CD4-positive, alpha-beta T cell treated with Interleukin-10 for 1 hour (primary cell): ENCODE results near the gene ARNT2.
"Not testable (repeated sequence)": the region's sequence is repeated elsewhere in the genome, so short reads cannot be mapped to it uniquely, and the experiment has no call there.

Experiments
- DNase-seq: peaks from one replicate; pipeline ENCODE4 v3.0.0-alpha.2; 2020

ARNT2 gene

DNA sequence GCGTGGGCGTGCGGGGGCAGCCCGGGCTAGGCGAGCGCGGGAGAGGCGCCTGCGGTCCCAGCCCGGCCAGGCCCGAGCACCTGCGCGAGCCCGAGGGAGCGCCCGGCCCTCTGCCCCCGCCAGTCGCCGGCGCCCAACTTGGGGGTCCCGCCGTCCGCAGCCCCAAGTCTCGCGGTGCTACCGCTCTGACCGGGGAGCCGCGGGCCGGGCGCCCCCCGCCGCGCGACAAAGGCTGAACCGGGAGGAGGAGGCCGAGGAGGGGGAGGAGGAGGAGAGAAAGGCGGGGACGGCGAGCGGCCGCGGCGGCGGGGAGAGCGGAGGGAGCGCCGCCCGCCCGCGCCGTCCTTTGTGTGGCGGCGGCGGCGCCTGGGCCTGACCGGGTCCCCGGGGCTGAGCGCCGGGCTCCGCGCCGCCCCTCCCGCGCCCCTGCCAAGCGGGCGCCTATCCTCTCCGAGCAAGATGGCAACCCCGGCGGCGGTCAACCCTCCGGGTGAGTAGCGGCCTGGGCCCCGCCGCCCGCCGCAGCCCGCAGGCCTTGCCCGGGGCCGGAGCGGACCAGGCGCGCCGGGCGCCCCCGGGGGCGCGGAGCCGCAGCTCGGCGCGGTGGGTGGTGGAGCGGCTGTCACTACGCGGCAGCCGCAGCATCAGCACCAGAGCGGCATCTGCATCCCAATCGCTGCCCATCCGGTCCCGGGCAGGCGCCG is at the start of gene ARNT2:
TSS of gene ARNT2 (plus strand) at position 326 of the 704 bp plus-strand sequence. CDS start at position 460, 134 bp downstream.
- no peak for DNase-seq

- DNase-seq, result no peak
Measured at GRCh38 chr15:80367094-80367493, 37.1 kb upstream of the ARNT2 start.

- no peak for DNase-seq
Measured at GRCh38 chr15:80367661-80368060, 36.5 kb upstream of the ARNT2 start.

DNA sequence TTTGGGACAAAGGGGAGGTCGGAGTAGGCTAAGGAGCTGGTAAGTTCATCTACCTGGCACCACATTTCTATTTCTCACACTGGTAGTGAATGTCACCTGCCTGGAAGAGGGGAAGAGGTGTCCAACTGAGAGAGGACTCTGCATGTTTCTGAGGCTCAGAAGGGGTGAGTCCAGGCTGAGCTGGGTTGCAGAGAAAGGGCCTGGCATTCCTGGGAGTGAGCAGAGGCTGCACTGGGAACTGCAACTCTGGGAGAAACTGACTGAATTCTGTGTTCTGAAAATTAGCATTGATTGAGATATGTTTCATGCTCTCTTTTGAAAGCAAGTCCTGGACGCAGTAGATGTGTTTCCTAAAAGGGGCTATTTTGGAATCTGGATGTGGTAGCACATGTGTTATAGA is 32.3 kb upstream of the ARNT2 start:
- no peak for DNase-seq

GRCh38 chr15:80374441-80374840 is 29.7 kb upstream of the ARNT2 start:
- no peak for DNase-seq

- no peak for DNase-seq
Measured at GRCh38 chr15:80375968-80376891, 28.0 kb upstream of the ARNT2 start.

- DNase-seq, result no peak
Measured at GRCh38 chr15:80379693-80380092, 24.5 kb upstream of the ARNT2 start.

GRCh38 chr15:80380154-80380553 is 24.0 kb upstream of the ARNT2 start:
- DNase-seq, result no peak

- DNase-seq, result no peak
Measured at GRCh38 chr15:80382285-80382684, 21.9 kb upstream of the ARNT2 start.

DNA sequence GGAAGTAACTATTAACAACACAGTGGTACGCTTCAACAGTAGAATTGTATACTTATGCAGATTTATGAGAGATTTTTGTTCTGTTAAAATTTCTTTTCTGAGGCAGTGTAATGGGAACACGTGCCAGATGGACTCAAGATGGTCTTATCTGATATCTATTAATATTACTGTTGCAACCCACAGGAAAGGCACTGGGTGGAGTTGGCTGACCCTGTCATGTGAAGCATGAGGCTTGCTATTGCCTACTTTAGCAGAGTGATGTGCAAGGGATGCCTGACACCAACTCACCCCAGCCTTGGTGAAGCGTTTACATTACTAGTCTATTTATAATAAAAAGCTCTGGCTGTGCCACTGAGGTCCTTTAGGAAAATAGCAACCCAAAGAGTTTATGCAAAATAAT is 19.8 kb upstream of the ARNT2 start:
- DNase-seq, result no peak

DNA sequence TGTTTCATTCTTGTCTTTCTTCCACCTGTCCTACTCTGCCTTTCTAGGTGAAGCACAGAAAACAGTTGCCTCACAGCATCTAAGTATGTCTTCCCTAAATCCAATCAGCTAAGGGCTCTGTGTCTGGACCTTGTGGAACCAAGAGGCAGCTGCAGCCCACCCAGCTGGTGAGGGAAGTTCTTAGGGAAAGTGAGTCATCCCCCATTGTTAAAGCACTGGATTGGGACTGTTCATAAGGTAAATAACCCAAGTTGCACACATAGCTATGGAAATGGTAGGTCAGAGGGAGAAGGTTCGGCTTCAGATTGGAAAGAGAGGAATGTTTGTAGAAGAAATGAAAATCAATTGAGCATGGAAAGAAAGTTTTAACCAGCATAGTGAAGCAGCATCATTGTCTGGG is 18.0 kb upstream of the ARNT2 start:
- DNase-seq, result no peak

DNA sequence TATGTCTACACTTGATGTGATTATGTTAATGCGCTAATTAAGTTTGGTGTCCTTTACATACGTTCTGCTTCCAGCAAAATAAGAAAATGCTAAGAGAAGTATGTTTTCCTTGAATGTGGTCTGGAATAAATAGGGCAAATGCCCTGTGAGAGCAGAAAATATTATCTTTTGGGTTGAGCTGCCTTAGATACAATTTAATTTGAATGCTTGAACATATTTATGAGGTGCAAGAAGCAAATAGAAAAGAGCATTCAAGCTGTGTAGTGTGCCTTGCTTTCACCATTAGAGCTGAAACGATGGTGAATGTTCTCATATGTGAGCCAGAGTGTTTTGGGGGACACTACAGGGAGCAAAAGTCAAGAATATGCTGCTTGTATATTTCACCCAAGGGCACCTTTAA is 15.9 kb upstream of the ARNT2 start:
- no peak for DNase-seq

DNA sequence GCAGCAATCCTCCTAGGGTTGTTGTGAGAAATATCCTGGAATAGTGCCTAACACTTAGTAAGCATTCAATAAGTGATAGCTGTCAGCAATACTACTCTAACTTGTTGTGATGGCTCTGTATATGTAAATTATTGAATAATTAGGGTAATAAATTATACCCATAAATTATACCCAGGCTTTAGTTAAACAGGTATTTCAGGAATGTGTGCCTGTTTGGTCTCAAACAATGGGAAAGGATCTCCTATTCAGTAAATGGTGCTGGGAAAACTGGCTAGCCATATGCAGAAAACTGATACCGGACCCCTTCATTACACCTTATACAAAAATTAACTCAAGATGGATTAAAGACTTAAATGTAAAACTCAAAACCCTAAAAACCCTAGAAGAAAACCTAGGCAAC is 14.8 kb upstream of the ARNT2 start:
- DNase-seq, result no peak

GRCh38 chr15:80390942-80391341 is 13.2 kb upstream of the ARNT2 start:
- DNase-seq, result not testable (repeated sequence)

DNA sequence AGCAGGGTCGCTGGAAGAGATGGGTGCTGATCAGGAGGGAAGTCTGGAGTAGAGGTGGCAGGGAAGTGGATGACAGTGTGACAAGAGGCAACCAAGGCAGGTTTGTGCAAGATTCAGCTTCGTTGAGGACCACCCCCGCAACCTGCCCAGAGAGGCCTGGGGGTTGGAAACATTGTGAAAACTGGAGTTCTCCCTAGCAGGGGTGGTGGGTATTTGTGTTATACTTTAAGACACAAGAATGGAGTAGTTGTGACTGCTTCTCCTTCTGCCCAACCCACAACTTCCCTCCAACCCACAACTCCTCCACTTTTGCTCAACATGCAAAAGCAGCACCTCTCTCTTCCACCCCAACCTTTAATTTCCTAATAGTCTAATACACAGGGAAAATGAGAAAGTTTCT is 8.6 kb upstream of the ARNT2 start:
- no peak for DNase-seq

GRCh38 chr15:80396096-80396495 is 8.1 kb upstream of the ARNT2 start:
- no peak for DNase-seq

DNA sequence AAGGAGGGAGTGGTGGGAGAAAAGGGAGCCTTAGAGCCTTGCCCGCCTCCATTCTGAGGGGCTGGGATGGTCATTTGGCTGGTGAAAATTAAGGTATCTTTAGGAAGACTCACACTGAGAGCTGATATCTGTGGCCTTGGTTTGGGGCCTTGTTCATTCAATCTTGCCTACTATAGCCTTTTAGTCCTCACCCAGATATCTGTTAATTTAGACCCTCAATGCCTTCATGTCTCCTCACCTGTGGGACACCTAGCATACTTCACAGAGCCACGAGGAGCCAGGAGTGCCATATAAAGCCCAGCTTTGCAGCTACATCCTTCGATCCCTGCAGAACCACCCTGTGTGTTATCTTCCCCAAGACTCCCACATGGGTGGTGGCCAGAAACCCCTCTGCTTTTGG is 4.7 kb upstream of the ARNT2 start:
- no peak for DNase-seq

DNA sequence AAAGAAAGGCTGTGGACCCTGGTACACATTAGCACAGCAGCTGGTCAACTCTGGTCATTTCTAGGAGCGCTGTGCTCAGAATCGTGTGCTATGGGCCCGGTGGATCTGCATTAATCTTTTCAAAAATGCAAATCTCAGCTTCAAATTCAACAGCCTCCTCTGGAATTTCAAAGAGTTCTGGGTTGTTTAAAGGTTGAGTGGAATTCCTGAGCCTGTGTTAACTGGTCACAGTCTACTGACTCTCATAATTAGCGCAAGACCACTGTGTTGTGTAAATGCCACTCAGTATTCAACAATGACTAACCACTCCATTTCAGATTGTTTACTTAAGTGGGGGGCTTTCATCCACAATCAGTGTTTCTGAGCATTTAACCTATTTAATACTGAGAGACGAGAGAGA is 2.7 kb upstream of the ARNT2 start:
- no peak for DNase-seq

DNA sequence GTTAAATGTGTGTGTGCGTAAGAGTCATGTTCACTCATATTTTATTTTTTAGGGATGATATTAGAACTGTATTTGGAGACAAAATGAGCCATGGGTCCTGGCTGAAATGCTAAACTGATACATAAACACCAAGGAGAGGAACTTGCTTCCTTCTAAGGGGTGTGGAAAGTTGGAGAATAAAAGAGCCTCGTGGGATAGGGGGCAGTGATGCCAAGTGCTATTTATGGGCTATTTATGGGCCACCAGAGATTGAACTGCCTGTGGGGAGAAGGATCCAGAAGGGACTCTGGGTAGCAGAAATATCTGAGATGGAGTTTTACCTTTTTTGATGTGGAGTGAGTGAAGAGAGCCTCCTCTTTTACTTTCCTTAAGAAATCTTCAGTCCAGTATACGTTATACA is 1.8 kb upstream of the ARNT2 start:
- DNase-seq, result no peak

GRCh38 chr15:80403712-80404056 is 498 bp upstream of the ARNT2 start:
- DNase-seq, result no peak

GRCh38 chr15:80404761-80405553 is 775 bp downstream of the ARNT2 start:
- DNase-seq, result no peak

DNA sequence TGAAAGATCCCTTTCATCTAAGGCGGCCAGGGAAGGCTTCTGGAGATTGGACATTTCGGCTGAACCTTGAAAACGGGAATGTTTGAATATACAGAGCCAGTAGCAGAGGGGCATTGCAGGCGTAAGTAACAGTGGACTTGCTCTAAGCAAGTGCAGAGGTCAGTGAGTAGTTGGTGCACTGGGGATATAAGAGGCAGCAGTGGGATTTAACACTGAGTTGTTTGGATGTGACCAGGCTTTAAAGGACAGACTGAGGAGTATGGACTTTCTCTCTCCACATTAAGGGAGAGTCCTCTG is 1.3 kb downstream of the ARNT2 start:
- no peak for DNase-seq

GRCh38 chr15:80405970-80406369 is 1.8 kb downstream of the ARNT2 start:
- DNase-seq, result no peak

DNA sequence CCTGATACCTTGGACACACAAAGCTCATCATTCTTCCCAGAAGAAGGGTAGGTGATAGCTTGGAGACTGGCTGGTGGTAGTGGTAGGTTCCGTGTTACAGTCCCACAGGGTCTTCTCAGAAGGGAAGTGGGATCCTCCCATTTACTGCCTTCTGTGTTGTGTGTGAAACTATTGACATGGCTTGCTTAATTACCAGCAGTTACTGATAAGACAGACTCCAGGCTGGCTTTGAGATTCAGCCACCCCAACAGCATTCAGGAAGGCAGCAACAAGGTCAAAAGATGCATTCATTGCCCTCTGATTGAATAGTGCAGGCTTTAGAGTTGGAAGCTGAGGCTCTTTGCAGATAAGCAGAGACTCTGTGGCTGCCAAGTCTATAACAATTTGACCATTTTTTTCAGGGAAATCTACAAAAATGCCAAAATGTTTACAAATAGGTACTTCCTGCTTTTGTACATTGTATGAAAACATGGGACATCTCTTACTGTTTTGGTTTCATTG is 7.7 kb downstream of the ARNT2 start:
- DNase-seq, result no peak
